Mesendoderm (in vitro differentiated cells): ENCODE results near the gene MTFR1L.

Experiments
- DNase-seq: peaks from one replicate; pipeline ENCODE4 v3.0.0; 2013
- H2AK5ac ChIP-seq: 2 replicates; pipeline ENCODE4 v1.6.1; 2013; ENCODE audit warnings: low read length, inconsistent platforms
- H2BK120ac ChIP-seq: 2 replicates; pipeline ENCODE4 v1.6.1; 2013; ENCODE audit warnings: low read depth, mild to moderate bottlenecking, low read length, moderate library complexity, mixed read lengths
- H2BK15ac ChIP-seq: replicated peaks from 2 replicates; pipeline ENCODE4 v1.6.1; 2013; ENCODE audit warnings: low read depth, mild to moderate bottlenecking, moderate library complexity
- H2BK5ac ChIP-seq: 2 replicates; pipeline ENCODE4 v1.6.1; 2013; ENCODE audit warnings: low read length, inconsistent platforms
- H3K18ac ChIP-seq: 2 replicates; pipeline ENCODE4 v1.6.1; 2013; ENCODE audit warnings: mild to moderate bottlenecking, low read length, mixed read lengths
- H3K23ac ChIP-seq: one replicate; pipeline ENCODE4 v1.6.1; 2013; ENCODE audit warnings: low read length
- H3K27ac ChIP-seq: 2 replicates; pipeline ENCODE4 v1.5.1; 2013; ENCODE audit warnings: low read depth, mild to moderate bottlenecking, inconsistent platforms, low read length, moderate library complexity
- H3K27me3 ChIP-seq: 2 replicates; pipeline ENCODE4 v1.6.1; 2013; ENCODE audit warnings: low read length, control low read depth, mild to moderate bottlenecking, inconsistent platforms; ENCODE audit not compliant: insufficient read depth, poor library complexity
- H3K36me3 ChIP-seq: 2 replicates; pipeline ENCODE4 v1.6.1; 2013; ENCODE audit warnings: low read length, inconsistent platforms; ENCODE audit not compliant: control insufficient read depth, insufficient read depth
- H3K4ac ChIP-seq: one replicate; pipeline ENCODE4 v1.6.1; 2013; ENCODE audit warnings: low read depth, mild to moderate bottlenecking, low read length, moderate library complexity
- H3K4me1 ChIP-seq: 2 replicates; pipeline ENCODE4 v1.6.1; 2013; ENCODE audit warnings: low read depth, low read length, inconsistent platforms; ENCODE audit not compliant: control insufficient read depth
- H3K4me2 ChIP-seq: 2 replicates; pipeline ENCODE4 v1.6.1; 2013; ENCODE audit warnings: low read length
- H3K4me3 ChIP-seq: 2 replicates; pipeline ENCODE4 v1.5.1; 2013; ENCODE audit warnings: mild to moderate bottlenecking, low read length
- H3K56ac ChIP-seq: one replicate; pipeline ENCODE4 v1.6.1; 2013; ENCODE audit warnings: low read length
- H3K79me1 ChIP-seq: 2 replicates; pipeline ENCODE4 v1.6.1; 2013; ENCODE audit warnings: low read length, inconsistent platforms
- H3K79me2 ChIP-seq: 2 replicates; pipeline ENCODE4 v1.6.1; 2013; ENCODE audit warnings: mild to moderate bottlenecking, low read length; ENCODE audit not compliant: control insufficient read depth, insufficient read depth
- H3K9ac ChIP-seq: 2 replicates; pipeline ENCODE4 v1.6.1; 2013; ENCODE audit warnings: low read length, inconsistent platforms
- H4K5ac ChIP-seq: one replicate; pipeline ENCODE4 v1.6.1; 2013; ENCODE audit warnings: low read length
- H4K8ac ChIP-seq: one replicate; pipeline ENCODE4 v1.6.1; 2013; ENCODE audit warnings: low read depth, mild to moderate bottlenecking, control low read depth, low read length, moderate library complexity
- WGBS: extraction: QIAGEN DNeasy Blood & Tissue Kit; methylation state at CpG from one replicate; pipeline ENCODE4 v1.1.7; 2013; ENCODE audit warnings: low lambda C conversion rate, missing lambda C conversion rate; ENCODE audit not compliant: insufficient coverage; ENCODE audit errors: extremely low coverage; 5-methylcytosine and 5-hydroxymethylcytosine counted together

Gene MTFR1L

DNA sequence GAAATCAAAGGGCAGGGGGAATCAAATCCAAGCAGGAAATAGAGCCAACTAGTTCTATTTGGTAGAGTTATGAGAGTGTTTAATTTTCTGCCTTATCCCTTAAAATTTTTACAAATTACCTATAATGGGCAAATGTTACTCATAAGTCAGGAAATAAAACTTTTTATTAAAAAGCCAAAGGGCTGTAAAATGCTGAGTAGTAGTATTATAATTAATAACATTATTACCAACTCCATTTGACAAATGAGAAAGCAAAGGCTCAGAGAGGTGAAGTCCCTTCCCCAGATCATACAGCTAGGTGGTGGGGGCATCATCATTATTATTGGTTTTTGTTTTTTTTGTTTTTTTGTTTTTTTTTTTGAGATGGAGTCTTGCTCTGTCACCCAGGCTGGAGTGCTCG is 16.4 kb upstream of the MTFR1L start:
- H2BK120ac ChIP-seq = no peak overlapping the region
- peaks cover 5% of the 10 kb centered on the region for H3K4me1 ChIP-seq
- H2AK5ac ChIP-seq = no peak overlapping the region
- DNase-seq = no peak
- H3K9ac ChIP-seq = no peak overlapping the region
- no peaks in the 10 kb centered on the region for H3K79me2 ChIP-seq
- no peak overlapping the region for H3K4me2 ChIP-seq
- no peak overlapping the region for H2BK15ac ChIP-seq
- H3K4ac ChIP-seq = no peak overlapping the region
- no peaks in the 10 kb centered on the region for H3K27me3 ChIP-seq
- H4K8ac ChIP-seq = no peak overlapping the region
- no peak overlapping the region for H3K18ac ChIP-seq
- no peak overlapping the region for H4K5ac ChIP-seq
- no peak overlapping the region for H3K4me3 ChIP-seq
- no peak overlapping the region for H3K23ac ChIP-seq
- no CpG with 5 or more reads among the region's 1 CpG for WGBS
- no peak overlapping the region for H3K56ac ChIP-seq
- no peak overlapping the region for H2BK5ac ChIP-seq
- no peak overlapping the region for H3K27ac ChIP-seq
- H3K79me1 ChIP-seq = peaks cover 5% of the 10 kb centered on the region
- no peaks in the 10 kb centered on the region for H3K36me3 ChIP-seq

DNA sequence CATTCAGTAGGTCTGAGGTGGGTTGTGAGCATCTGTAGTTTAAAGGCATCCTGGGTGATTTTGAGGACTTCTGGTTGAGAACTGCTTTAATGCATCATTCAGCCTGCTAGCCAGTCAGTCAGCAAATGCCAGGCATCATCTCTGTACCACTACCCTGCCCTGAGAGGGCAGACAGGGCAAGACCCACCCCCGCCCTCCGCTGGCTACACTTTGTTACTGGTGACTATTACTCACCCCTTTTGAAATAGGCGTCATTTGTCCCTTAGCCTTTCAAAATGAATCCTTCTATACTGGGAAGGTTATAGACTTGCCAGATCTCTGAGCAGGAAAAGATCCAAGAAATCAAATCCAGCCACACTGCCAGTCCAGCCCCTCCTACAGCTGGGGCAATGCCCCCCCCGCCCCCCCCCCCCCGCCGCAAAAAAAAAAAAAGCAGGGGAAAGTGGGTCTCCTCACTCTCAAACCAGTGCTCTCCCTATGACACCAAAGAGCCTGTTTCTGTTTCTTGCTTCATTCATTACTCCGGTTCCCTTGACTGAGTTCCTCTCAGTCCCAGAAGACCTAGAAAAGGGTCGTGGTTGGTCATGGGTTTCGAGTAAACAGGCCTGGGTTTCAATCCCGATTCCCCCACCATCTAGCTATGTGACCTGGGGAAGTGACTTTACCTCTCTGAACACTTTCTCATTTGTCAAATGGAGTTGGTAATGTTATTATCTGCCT is 15.3 kb upstream of the MTFR1L start:
- Histone ChIP-seq H2BK120ac (no peak overlapping the region), H2BK15ac (no peak overlapping the region), H3K36me3 (no peaks in the 10 kb centered on the region), H3K56ac (no peak overlapping the region), H3K4me1 (peaks cover 5% of the 10 kb centered on the region), H3K23ac (no peak overlapping the region), H3K4ac (no peak overlapping the region), H4K5ac (no peak overlapping the region), H3K18ac (no peak overlapping the region), H4K8ac (no peak overlapping the region), H3K4me2 (no peak overlapping the region), H2AK5ac (no peak overlapping the region), H3K27ac (no peak overlapping the region), H3K79me1 (peaks cover 5% of the 10 kb centered on the region), H3K9ac (no peak overlapping the region), H3K79me2 (no peaks in the 10 kb centered on the region), H3K4me3 (no peak overlapping the region), H2BK5ac (no peak overlapping the region), H3K27me3 (no peaks in the 10 kb centered on the region)
- no CpG with 5 or more reads among the region's 10 CpGs for WGBS
- no peak for DNase-seq

DNA sequence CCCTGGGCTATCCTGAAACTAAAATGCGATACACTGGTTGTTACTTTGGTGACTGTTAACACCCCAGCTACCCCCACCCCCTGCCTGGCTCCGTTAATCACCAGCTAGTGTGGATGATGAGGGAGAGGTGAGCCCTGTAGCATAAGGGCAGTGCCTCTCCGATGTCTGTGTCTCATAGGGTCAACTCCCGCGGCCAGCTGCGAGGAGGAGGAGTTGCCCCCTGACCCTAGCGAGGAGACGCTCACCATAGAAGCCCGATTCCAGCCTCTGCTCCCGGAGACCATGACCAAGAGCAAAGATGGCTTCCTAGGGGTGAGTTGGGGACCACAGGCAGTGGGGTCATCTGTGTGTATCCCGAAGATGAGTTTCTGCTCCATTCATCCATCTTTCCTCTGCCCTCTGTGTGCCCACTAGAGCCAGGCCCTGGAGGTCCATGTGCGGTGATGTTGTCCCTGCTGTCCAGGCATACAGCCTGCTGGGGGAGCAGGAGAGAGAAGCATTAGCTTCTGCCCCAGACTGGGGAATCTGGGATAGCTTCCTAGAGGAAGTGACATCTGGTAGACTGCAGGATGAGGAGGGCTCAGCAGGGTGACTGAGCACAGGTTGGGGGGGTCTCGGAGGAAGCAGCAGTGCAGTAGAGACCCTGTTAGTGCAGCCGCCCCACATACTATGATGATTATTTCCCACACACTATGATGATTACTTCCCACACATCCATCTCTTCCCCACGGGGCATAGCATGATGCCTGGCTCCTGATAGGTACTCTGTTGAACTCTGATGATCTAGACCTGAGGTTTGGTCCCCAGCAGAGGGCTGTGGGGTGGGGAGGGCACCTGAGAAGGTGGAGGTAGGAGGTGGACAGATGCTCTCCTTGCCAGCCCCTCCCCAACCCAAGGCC is 14.5 kb upstream of the MTFR1L start:
- H4K5ac ChIP-seq = no peak overlapping the region
- H3K4me1 ChIP-seq = peaks cover 3% of the 10 kb centered on the region
- no peaks in the 10 kb centered on the region for H3K27me3 ChIP-seq
- H2BK15ac ChIP-seq = no peak overlapping the region
- WGBS = no CpG with 5 or more reads among the region's 15 CpGs
- no peak overlapping the region for H3K18ac ChIP-seq
- no peak overlapping the region for H3K4ac ChIP-seq
- H3K79me1 ChIP-seq = peaks cover 5% of the 10 kb centered on the region
- no peaks in the 10 kb centered on the region for H3K79me2 ChIP-seq
- no peak overlapping the region for H4K8ac ChIP-seq
- H3K23ac ChIP-seq = no peak overlapping the region
- no peaks in the 10 kb centered on the region for H3K36me3 ChIP-seq
- no peak overlapping the region for H3K27ac ChIP-seq
- DNase-seq = no peak
- no peak overlapping the region for H3K56ac ChIP-seq
- H2BK5ac ChIP-seq = no peak overlapping the region
- no peak overlapping the region for H2AK5ac ChIP-seq
- H3K4me2 ChIP-seq = no peak overlapping the region
- H3K4me3 ChIP-seq = no peak overlapping the region
- no peak overlapping the region for H3K9ac ChIP-seq
- H2BK120ac ChIP-seq = no peak overlapping the region

DNA sequence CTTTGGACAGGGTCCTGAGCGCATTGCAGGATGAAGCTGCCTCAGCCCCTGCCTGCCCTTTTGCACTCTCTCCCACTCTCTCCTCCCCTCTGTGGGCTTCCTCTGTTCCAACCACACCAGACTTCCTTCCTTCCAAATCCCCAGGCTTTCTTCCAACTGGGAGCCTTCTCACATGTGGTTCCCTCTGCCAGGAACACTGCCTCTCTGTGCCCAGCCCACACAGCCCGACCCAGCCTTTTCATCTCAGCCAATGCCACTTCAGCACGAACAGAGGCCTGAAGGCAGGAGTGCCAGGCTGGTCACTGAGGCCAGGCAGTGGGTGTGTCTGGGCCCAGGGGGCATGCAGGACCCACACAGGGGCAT is 13.9 kb upstream of the MTFR1L start:
- Histone ChIP-seq H3K18ac (no peak overlapping the region), H3K4ac (no peak overlapping the region), H2AK5ac (no peak overlapping the region), H2BK5ac (no peak overlapping the region), H3K56ac (no peak overlapping the region), H3K4me2 (no peak overlapping the region), H2BK15ac (no peak overlapping the region), H3K27me3 (no peaks in the 10 kb centered on the region), H2BK120ac (no peak overlapping the region), H3K23ac (no peak overlapping the region), H3K9ac (no peak overlapping the region), H3K36me3 (no peaks in the 10 kb centered on the region), H3K4me3 (no peak overlapping the region), H3K79me2 (no peaks in the 10 kb centered on the region), H4K8ac (no peak overlapping the region), H3K79me1 (peaks cover 3% of the 10 kb centered on the region), H3K4me1 (peaks cover under 1% of the 10 kb centered on the region), H4K5ac (no peak overlapping the region), H3K27ac (no peak overlapping the region)
- no CpG with 5 or more reads among the region's 3 CpGs for WGBS
- no peak for DNase-seq

DNA sequence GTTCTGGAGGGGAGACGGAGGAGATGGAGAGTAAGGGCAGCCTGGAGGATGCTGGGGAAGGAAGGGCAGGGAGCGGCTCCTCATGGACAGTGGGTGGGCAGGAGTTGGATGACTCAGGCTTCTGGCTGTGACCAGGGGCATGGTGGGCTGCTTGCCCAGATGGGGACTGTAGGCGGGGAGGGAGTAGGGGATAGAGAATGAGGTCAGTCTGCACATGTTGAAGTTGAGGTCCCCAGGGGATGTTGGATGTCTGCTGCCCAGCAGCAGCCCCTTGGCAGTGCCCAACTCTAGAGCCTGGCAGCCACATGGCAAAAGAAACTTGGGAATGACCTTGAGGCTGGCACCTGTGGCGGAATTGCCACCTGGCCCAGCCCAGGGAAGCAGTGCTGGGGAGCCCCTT is 13.3 kb upstream of the MTFR1L start:
- H4K5ac ChIP-seq = no peak overlapping the region
- no peak overlapping the region for H3K4me3 ChIP-seq
- H3K56ac ChIP-seq = no peak overlapping the region
- DNase-seq = no peak
- no peak overlapping the region for H2AK5ac ChIP-seq
- no peak overlapping the region for H2BK120ac ChIP-seq
- no peaks in the 10 kb centered on the region for H3K36me3 ChIP-seq
- H3K79me2 ChIP-seq = no peaks in the 10 kb centered on the region
- H3K18ac ChIP-seq = no peak overlapping the region
- no peaks in the 10 kb centered on the region for H3K4me1 ChIP-seq
- H3K27ac ChIP-seq = no peak overlapping the region
- no CpG with 5 or more reads among the region's 4 CpGs for whole genome bisulfite sequencing
- H3K27me3 ChIP-seq = no peaks in the 10 kb centered on the region
- no peak overlapping the region for H2BK5ac ChIP-seq
- H3K9ac ChIP-seq = no peak overlapping the region
- no peak overlapping the region for H3K23ac ChIP-seq
- no peak overlapping the region for H4K8ac ChIP-seq
- H3K4me2 ChIP-seq = no peak overlapping the region
- no peaks in the 10 kb centered on the region for H3K79me1 ChIP-seq
- no peak overlapping the region for H2BK15ac ChIP-seq
- no peak overlapping the region for H3K4ac ChIP-seq
